ENCODE data around the gene TBC1D4. TPM values are rescaled to one million over a fixed set of nuclear protein-coding genes. Genes with fewer than 3 reads are reported as not detected.
A peak's percentile ranks its signal among the peaks of the same experiment; 100 is the strongest.

TBC1D4 gene
- total RNA-seq, 1 donor from 2014 or later = 47.1 TPM

DNA sequence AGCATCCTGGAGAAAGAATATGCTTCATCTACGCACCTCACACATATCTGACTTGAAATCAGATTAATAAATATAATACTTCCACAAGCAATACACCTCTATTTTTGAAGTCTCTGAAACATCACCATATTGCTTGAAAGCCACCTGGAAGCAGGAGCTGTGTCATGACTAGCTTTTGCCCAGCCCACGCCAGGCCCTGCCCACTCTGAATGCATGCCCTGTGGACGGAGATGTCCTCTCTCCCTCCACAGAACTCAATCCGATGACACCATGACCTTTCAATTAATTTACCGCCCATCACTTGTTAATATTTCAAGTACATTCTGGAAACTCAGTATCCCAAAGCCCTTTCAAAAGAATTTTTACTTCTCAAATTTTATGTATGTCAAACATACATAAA lies 108.0 kb downstream of the TBC1D4 start:
- TF ChIP-seq CTCF (conservative IDR thresholded peaks at IDR 0.05) = no peak
- Mint-ChIP-seq H3K36me3 (no peaks in the 10 kb centered on the region), H3K4me1 (ENCODE audit: unreplicated experiment) (peaks cover 17% of the 10 kb centered on the region), H3K4me3 (no peak overlapping the region), H3K27me3 (no peaks in the 10 kb centered on the region), H3K9me3 (peaks cover 5% of the 10 kb centered on the region), H3K27ac (no peak overlapping the region)
- no peak for DNase-seq (ENCODE audit: extremely low spot score, unreplicated experiment)

DNA sequence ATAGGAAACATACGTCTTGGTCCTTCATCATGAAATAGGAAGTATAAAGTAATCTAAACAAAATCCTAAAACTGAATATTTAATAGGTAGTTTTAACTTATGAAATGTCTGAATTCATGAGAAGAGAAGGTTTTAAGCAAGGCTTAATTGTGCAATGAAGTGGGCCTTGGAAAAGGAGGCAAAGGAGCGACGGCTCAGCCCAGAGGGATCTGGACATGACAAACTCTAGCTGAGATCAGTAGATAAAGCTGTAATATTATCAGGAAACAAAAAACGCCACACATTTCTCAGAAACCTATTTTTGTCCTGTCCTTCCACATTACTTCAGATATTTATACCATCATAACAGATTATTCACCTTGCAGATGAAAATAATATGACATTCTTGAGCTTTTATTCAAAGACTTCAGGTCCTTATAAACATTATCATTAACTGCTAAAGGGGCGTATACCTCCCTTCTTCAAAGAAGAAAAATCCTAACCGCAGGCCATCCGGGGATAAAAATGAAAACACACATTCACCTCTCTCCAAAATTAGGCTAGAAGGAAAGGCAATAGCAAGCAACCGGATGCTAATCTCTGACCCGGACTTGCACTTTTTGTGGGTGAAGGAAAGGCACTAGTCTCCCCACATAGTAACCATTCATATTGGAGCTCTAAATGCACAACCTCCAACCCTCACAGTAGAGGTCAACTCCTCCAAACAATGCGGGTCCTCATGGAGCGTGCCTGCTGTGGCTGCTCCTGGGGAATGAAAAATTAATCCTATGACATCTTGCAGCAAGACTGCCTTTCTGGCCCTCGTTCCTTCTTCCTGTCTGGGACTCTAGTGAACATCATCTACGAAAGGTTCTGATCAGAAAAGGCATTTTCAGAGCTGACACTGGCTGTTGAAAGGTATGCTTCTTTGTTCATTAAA lies 108.8 kb downstream of the TBC1D4 start:
- H3K36me3 Mint-ChIP-seq = no peaks in the 10 kb centered on the region
- H3K9me3 Mint-ChIP-seq = peaks cover 5% of the 10 kb centered on the region
- no peak for TF ChIP-seq CTCF (conservative IDR thresholded peaks at IDR 0.05)
- H3K27me3 Mint-ChIP-seq = no peaks in the 10 kb centered on the region
- no peak for DNase-seq (ENCODE audit: extremely low spot score, unreplicated experiment)
- no peak overlapping the region for H3K27ac Mint-ChIP-seq
- H3K4me1 Mint-ChIP-seq (ENCODE audit: unreplicated experiment) = peaks cover 21% of the 10 kb centered on the region
- peak overlapping the region; percentile 47 for H3K4me3 Mint-ChIP-seq

- Mint-ChIP-seq H3K27ac (no peak overlapping the region), H3K4me3 (no peak overlapping the region), H3K36me3 (no peaks in the 10 kb centered on the region), H3K4me1 (ENCODE audit: unreplicated experiment) (peaks cover 22% of the 10 kb centered on the region), H3K9me3 (peaks cover 5% of the 10 kb centered on the region), H3K27me3 (no peaks in the 10 kb centered on the region)
- no peak for DNase-seq (ENCODE audit: extremely low spot score, unreplicated experiment)
- TF ChIP-seq CTCF (conservative IDR thresholded peaks at IDR 0.05) = peak; percentile 82
Observed at GRCh38 chr13:75372517-75372916, 109.5 kb downstream of the TBC1D4 start.

DNA sequence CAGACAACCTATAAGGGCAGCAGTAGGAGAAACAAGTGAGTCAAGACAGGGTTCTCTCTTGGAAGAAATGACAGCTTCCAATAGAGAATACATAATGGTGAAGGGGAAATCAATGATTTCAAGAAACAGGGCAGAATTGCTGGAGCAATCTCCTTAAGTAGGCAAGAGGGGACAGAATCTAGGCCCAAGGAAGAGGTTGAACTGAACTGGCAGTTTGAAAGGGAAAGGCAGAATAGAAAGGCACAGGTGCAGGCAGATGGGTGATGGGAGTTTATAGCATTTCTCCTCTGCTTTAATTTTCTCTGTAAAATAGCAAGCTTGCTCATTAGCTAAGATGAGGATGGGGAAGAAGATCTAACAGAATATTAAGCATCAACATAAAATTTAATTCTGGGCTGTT lies 110.8 kb downstream of the TBC1D4 start:
- Mint-ChIP-seq H3K9me3 (peaks cover 5% of the 10 kb centered on the region), H3K27me3 (no peaks in the 10 kb centered on the region), H3K4me3 (no peak overlapping the region), H3K27ac (no peak overlapping the region), H3K4me1 (ENCODE audit: unreplicated experiment) (peaks cover 22% of the 10 kb centered on the region), H3K36me3 (no peaks in the 10 kb centered on the region)
- no peak for DNase-seq (ENCODE audit: extremely low spot score, unreplicated experiment)
- no peak for TF ChIP-seq CTCF (conservative IDR thresholded peaks at IDR 0.05)

DNA sequence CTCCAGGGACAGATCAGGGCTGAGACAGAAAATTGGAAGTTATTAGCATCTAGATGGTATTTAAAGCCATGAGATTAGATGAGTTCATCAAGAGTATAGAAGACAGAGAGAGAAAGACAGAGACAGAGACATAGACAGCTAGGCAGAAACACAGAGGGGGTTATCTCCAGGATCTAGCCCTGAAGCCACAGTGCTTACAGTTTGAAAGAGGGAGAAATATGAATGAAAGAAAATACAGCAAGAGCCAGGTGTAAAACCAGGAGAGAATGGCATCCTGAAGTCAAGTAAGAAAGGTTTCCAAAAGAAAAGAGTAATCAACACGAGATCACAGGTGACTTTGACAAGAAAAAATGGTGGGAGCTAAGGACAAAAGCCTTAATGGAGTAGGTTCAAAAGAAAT lies 111.2 kb downstream of the TBC1D4 start:
- H3K4me1 Mint-ChIP-seq (ENCODE audit: unreplicated experiment) = peaks cover 22% of the 10 kb centered on the region
- TF ChIP-seq CTCF (conservative IDR thresholded peaks at IDR 0.05) = no peak
- H3K27ac Mint-ChIP-seq = no peak overlapping the region
- H3K27me3 Mint-ChIP-seq = no peaks in the 10 kb centered on the region
- no peak overlapping the region for H3K4me3 Mint-ChIP-seq
- no peaks in the 10 kb centered on the region for H3K36me3 Mint-ChIP-seq
- no peak for DNase-seq (ENCODE audit: extremely low spot score, unreplicated experiment)
- peaks cover 2% of the 10 kb centered on the region for H3K9me3 Mint-ChIP-seq

Measured in type B pancreatic cell (in vitro differentiated cells).